RWPE1 (cell line): ENCODE measurements around the gene APOD.

Experiments
- CTCF ChIA-PET: fragments of 350-600 bp; sonication (Branson Sonifier 250); formaldehyde crosslinking; extraction: SDS; loops from one replicate; lab custom pipeline; 2021; lab: Yijun Ruan, JAX
- POLR2A ChIA-PET: fragments of 400-600 bp; formaldehyde crosslinking; extraction: SDS; loops from one replicate; lab custom pipeline; 2020; ENCODE audit warnings: antibody characterized with exemption; ENCODE audit not compliant: low non-redundant PET; lab: Yijun Ruan, JAX
- DNase-seq: peaks from one replicate; pipeline ENCODE4 v3.0.0; 2012; ENCODE audit warnings: low spot score
- H3K27ac ChIP-seq: fragments of 450-650 bp; 2 replicates; pipeline ENCODE4 v1.5.1; 2017
- TF ChIP-seq, protein P1 (sequence below): fragments of 450-650 bp; conservative IDR thresholded peaks from 2 replicates; pipeline ENCODE4 v1.5.1; 2017; ENCODE audit warnings: low read depth, mild to moderate bottlenecking

Gene APOD

DNA sequence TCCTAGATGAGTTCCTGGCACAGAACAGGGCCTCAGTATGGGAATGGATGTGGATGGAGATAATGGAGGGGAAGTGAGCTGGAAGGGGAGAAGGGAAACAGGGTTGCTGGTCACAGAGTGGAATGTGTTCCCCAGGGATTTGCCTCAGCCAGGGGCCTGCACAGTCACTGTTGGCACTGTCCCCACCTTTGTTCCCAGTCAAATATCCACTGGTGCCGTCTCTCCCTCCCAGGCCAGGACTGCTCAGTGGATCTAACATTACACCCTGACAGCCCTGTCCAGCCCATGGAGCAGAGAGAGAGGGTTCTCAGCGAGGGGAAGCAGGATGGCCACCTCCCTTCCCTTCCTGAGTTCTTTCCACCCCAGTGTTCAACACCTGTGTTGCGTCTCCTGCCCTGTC lies 39.1 kb downstream of the APOD start:
- no peak for DNase-seq
- POLR2A ChIA-PET = no interaction called here
- CTCF ChIA-PET = interaction anchor here (0.5 to 0.6 kb wide), 2 partner anchors 22 to 360 kb away, joined by 3 read pairs; no protein-coding TSS in a partner anchor
- TF ChIP-seq, protein P1, sequence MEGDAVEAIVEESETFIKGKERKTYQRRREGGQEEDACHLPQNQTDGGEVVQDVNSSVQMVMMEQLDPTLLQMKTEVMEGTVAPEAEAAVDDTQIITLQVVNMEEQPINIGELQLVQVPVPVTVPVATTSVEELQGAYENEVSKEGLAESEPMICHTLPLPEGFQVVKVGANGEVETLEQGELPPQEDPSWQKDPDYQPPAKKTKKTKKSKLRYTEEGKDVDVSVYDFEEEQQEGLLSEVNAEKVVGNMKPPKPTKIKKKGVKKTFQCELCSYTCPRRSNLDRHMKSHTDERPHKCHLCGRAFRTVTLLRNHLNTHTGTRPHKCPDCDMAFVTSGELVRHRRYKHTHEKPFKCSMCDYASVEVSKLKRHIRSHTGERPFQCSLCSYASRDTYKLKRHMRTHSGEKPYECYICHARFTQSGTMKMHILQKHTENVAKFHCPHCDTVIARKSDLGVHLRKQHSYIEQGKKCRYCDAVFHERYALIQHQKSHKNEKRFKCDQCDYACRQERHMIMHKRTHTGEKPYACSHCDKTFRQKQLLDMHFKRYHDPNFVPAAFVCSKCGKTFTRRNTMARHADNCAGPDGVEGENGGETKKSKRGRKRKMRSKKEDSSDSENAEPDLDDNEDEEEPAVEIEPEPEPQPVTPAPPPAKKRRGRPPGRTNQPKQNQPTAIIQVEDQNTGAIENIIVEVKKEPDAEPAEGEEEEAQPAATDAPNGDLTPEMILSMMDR = no peak
- no peak overlapping the region for H3K27ac ChIP-seq

DNA sequence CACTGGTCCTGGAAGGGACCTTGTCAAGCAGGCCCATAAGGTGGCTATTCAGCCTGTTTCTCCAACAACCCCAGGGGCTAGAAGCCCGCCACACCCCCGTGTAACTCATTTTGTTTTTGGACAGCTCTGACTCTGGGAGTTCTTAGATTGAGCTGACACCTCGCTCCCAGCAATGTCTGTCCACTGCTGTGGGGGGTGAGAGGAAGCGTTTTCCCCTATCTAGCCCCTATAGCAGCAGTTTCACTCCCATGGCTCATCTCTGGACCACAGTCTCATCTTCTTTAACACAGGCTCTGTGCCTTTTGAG lies 39.6 kb downstream of the APOD start:
- H3K27ac ChIP-seq = no peak overlapping the region
- CTCF ChIA-PET = interaction anchor here (0.5 to 0.6 kb wide), 2 partner anchors 22 to 359 kb away, joined by 3 read pairs; no protein-coding TSS in a partner anchor
- DNase-seq = no peak
- TF ChIP-seq, protein P1 = no peak
- POLR2A ChIA-PET = no interaction called here

DNA sequence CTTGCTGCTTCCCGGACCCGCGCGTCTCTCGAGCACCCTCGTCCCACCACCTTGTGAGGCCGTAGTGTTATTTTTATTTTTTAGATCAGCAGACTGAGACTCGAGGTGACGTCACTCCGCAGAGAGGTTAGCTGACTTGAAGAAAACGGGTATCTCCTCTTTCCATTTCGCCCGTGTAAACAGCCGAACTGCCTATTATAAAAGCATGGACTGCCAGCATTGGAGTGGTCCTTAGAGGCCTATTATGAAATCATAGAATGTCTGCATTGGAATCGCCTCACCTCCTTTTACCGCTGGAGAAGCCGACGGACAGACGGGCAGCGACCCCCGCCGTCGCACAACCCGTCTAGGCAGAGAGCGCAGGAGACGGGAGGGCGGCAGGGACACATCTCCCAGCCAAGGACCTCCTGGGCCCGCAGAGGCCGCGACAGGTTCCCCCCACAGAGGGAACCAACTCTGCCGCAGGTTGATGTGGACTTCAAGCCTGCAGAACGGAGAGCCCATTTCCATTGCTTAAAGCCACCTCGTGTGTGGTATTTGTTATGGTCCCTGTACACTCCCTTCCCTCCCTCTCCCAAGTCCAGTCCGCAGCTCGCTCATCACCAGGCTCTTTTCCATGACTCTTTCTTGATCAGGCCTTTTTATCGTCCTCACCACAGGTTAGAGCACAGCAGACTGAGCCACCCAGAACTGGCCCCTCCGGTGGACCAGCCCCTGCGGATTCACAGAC lies 40.1 kb downstream of the APOD start:
- CTCF ChIA-PET = interaction anchor here (0.5 to 0.6 kb wide), 2 partner anchors 21 to 359 kb away, joined by 3 read pairs; no protein-coding TSS in a partner anchor
- TF ChIP-seq, protein P1 = no peak
- POLR2A ChIA-PET = interaction anchor here (0.5 kb wide), 1 partner anchor 37 kb away, joined by 4 read pairs; no protein-coding TSS in a partner anchor
- H3K27ac ChIP-seq = peak overlapping the region; percentile 80
- no peak for DNase-seq

DNA sequence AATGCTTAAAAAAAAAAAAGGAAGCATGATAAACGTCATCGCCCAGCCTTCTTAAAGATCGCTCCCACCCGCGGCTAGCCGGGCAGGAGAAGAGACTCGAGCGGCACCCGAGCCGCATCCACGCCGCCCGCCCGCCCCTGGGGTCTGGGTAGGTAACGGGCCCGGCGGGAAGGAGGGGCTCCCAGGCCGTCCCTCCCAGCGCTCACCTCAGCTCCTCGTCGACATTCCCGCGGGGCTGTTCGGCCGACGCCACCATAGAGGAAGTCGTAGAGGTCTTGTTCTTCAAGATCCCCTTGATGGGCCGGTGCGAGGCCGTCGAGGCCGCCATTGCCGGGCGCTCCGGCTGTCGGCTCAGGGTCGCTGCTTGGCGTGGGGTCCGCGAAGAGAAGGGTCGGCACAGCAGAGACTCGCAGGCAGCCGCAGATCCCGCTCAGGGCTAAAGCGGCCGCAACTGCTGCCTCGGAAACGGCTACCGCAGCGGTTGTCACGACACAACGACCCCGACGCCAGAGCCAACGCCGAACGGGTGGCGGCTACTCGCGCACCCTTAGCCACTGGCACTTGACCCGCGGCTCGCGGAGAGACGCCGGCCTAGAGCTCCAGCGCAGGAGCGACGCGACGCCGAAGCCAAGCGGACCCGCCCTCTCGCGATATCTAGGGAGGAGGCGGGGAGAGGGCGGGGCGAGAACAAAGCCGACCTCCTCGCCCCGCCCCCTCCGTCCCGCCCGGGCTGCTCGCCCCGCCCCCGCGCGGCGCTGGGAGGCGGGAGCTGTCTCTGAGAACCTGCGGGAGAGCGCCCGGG lies 40.8 kb downstream of the APOD start, which contains the start of gene PPP1R2:
PPP1R2 (minus strand) TSS at position 628 of the 802 bp plus-strand sequence; CDS start at position 328, 300 bp downstream.
- DNase-seq = peak; percentile 93
- POLR2A ChIA-PET = interaction anchor here (0.5 to 0.7 kb wide), 2 partner anchors 37 to 104 kb away, joined by 3 to 4 read pairs; no protein-coding TSS in a partner anchor
- CTCF ChIA-PET = no interaction called here
- peak within 1 kb of the TSS; percentile 80 for H3K27ac ChIP-seq
- TF ChIP-seq, protein P1 = no peak

DNA sequence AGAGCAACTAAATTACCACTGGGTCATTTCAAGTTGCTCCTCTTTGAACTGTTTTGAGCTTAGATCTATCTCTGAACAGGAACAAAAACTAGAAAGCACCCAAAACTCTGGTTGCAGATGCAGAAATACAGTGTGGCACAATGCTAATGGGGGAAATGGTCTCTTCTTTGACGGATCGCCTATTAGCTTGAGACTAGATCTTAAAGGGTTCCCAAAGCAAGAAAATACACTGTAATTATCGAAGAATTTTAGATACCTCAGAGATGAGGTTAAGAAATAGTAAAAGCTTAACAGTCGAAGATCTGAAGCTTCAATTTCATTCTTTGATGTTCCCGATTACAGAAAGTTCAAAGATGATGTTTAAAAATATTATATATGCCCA lies 41.4 kb downstream of the APOD start:
- H3K27ac ChIP-seq = peak overlapping the region; percentile 80; the same call in 1 of the 2 replicates
- TF ChIP-seq, protein P1 = no peak
- ChIA-PET CTCF (no interaction called here), POLR2A (interaction anchor here (0.7 kb wide), 1 partner anchor 104 kb away, joined by 3 read pairs; no protein-coding TSS in a partner anchor)
- peak; percentile 17 for DNase-seq

DNA sequence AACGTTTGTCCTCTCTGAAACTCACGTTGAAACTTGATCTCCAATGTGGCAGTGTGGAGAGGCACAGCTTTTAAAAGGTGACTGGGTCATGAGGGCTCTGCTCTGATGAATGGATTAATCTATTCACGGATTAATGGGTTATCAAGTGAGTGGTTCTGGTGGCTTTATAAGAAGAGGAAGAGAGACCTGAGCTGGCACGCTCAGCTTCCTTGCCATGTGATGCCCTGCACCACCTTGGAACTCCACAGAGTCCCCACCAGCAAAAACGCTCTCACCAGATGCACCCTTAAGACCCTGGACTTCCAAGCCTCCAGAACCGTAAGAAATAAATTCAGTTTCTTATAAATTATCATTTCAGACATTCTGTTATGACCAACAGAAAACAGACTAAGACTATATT lies 43.2 kb downstream of the APOD start:
- POLR2A ChIA-PET = no interaction called here
- DNase-seq = no peak

More for the DNA sequence above, 43.2 kb downstream of the APOD start:
- CTCF ChIA-PET = no interaction called here
- TF ChIP-seq, protein P1 = no peak
- H3K27ac ChIP-seq = no peak overlapping the region
